WTC11 (cell line): Measurements from ENCODE around the gene GPR37. TPM values are rescaled to one million over a fixed set of nuclear protein-coding genes. Genes with fewer than 3 reads are reported as not detected.

ENCODE experiments used
- ATAC-seq: fragments of 200-7000 bp; cut with Tn5 transposase; 2 replicates; pipeline ENCODE4 v1.10.0; 2021; ENCODE audit warnings: mild to moderate bottlenecking, moderate library complexity
- CTCF ChIA-PET: fragments of 300-600 bp; sonication (Branson Sonifier 250); formaldehyde crosslinking; loops from one replicate; lab custom pipeline; 2021; ENCODE audit warnings: antibody characterized with exemption; lab: Charles Lee
- POLR2A ChIA-PET: fragments of 350-600 bp; sonication (Branson Sonifier 250); formaldehyde crosslinking; loops from one replicate; lab custom pipeline; 2021; ENCODE audit warnings: antibody characterized with exemption; lab: Charles Lee
- DNase-seq: peaks from one replicate; pipeline ENCODE4 v3.0.0; 2021; ENCODE audit warnings: low spot score
- H3K27ac Mint-ChIP-seq: 2 replicates; pipeline ENCODE4 v1.8.0; 2021; ENCODE audit warnings: mixed read lengths
- H3K27me3 Mint-ChIP-seq: 2 replicates; pipeline ENCODE4 v1.8.0; 2021; ENCODE audit warnings: low read depth, mild to moderate bottlenecking, moderate library complexity, mixed read lengths
- H3K36me3 Mint-ChIP-seq: 2 replicates; pipeline ENCODE4 v1.8.0; 2021; ENCODE audit warnings: mixed read lengths
- H3K4me1 Mint-ChIP-seq: 2 replicates; pipeline ENCODE4 v1.8.0; 2022; ENCODE audit warnings: mixed read lengths
- H3K4me3 Mint-ChIP-seq: 2 replicates; pipeline ENCODE4 v1.8.0; 2021; ENCODE audit warnings: mild to moderate bottlenecking, moderate library complexity, mixed read lengths
- H3K9me3 Mint-ChIP-seq: 2 replicates; pipeline ENCODE4 v1.8.0; 2021; ENCODE audit warnings: mixed read lengths
- AR ChIP-seq: fragments of 250-450 bp; sonication (Bioruptor Pico); IDR thresholded peaks from 2 replicates; pipeline ENCODE4 v1.9.0; 2021; ENCODE audit warnings: mild to moderate bottlenecking
- CDX4 ChIP-seq: fragments of 250-450 bp; sonication (Bioruptor Pico); IDR thresholded peaks from 2 replicates; pipeline ENCODE4 v1.9.0; 2021; ENCODE audit warnings: moderate library complexity, mild to moderate bottlenecking, inconsistent platforms, borderline replicate concordance
- CREM ChIP-seq: sonication (generic); formaldehyde crosslinking; IDR thresholded peaks from 2 replicates; pipeline ENCODE4 v1.8.1; 2022; ENCODE audit warnings: mild to moderate bottlenecking, missing genetic modification reagents, moderate library complexity
- EMX1 ChIP-seq: fragments of 250-450 bp; sonication (Bioruptor Pico); IDR thresholded peaks from 2 replicates; pipeline ENCODE4 v1.8.0; 2021; ENCODE audit warnings: mild to moderate bottlenecking
- GTF2I ChIP-seq: fragments of 250-450 bp; sonication (Bioruptor Pico); conservative IDR thresholded peaks from 2 replicates; pipeline ENCODE4 v1.4.0; 2021; ENCODE audit warnings: mild to moderate bottlenecking
- HMGA2 ChIP-seq: fragments of 250-450 bp; sonication (Bioruptor Pico); IDR thresholded peaks from 2 replicates; pipeline ENCODE4 v1.4.0; 2021; ENCODE audit warnings: mild to moderate bottlenecking, moderate library complexity
- IRF2 ChIP-seq: sonication (generic); formaldehyde crosslinking; IDR thresholded peaks from 2 replicates; pipeline ENCODE4 v1.8.0; 2022; ENCODE audit warnings: low read depth, missing genetic modification reagents, borderline replicate concordance
- JUN ChIP-seq: sonication (generic); formaldehyde crosslinking; IDR thresholded peaks from 2 replicates; pipeline ENCODE4 v1.8.0; 2023; ENCODE audit warnings: mild to moderate bottlenecking, missing genetic modification reagents
- KAT7 ChIP-seq: sonication (generic); formaldehyde crosslinking; IDR thresholded peaks from 2 replicates; pipeline ENCODE4 v1.8.1; 2023; ENCODE audit warnings: missing genetic modification reagents, mild to moderate bottlenecking, borderline replicate concordance
- NFE2L1 ChIP-seq: sonication (generic); formaldehyde crosslinking; IDR thresholded peaks from 2 replicates; pipeline ENCODE4 v1.8.1; 2023; ENCODE audit warnings: missing genetic modification reagents
- NR2C2 ChIP-seq: sonication (generic); formaldehyde crosslinking; IDR thresholded peaks from 2 replicates; pipeline ENCODE4 v1.8.0; 2022; ENCODE audit warnings: mild to moderate bottlenecking, missing genetic modification reagents
- NR3C1 ChIP-seq: sonication (generic); formaldehyde crosslinking; conservative IDR thresholded peaks from 2 replicates; pipeline ENCODE4 v1.8.1; 2023; ENCODE audit warnings: low read depth, mild to moderate bottlenecking, missing genetic modification reagents
- OVOL2 ChIP-seq: fragments of 250-450 bp; sonication (Bioruptor Pico); IDR thresholded peaks from 2 replicates; pipeline ENCODE4 v1.9.0; 2021; ENCODE audit warnings: mild to moderate bottlenecking, borderline replicate concordance
- SMAD4 ChIP-seq: sonication (generic); formaldehyde crosslinking; IDR thresholded peaks from 2 replicates; pipeline ENCODE4 v1.8.0; 2022; ENCODE audit warnings: mild to moderate bottlenecking, missing genetic modification reagents
- SP1 ChIP-seq: sonication (generic); formaldehyde crosslinking; conservative IDR thresholded peaks from 2 replicates; pipeline ENCODE4 v1.8.1; 2022; ENCODE audit warnings: missing genetic modification reagents
- TCF7 ChIP-seq: sonication (generic); formaldehyde crosslinking; IDR thresholded peaks from 2 replicates; pipeline ENCODE4 v1.8.0; 2022; ENCODE audit warnings: mild to moderate bottlenecking, low read depth, missing genetic modification reagents, moderate library complexity
- TEAD1 ChIP-seq: sonication (generic); formaldehyde crosslinking; IDR thresholded peaks from 2 replicates; pipeline ENCODE4 v1.8.0; 2022; ENCODE audit warnings: mild to moderate bottlenecking, missing genetic modification reagents
- ZBTB21 ChIP-seq: sonication (generic); formaldehyde crosslinking; IDR thresholded peaks from 2 replicates; pipeline ENCODE4 v1.8.1; 2023; ENCODE audit warnings: mild to moderate bottlenecking, missing genetic modification reagents, borderline replicate concordance
- ZNF219 ChIP-seq: sonication (generic); formaldehyde crosslinking; IDR thresholded peaks from 2 replicates; pipeline ENCODE4 v1.8.0; 2023; ENCODE audit warnings: missing genetic modification reagents, mild to moderate bottlenecking, borderline replicate concordance
- ZNF232 ChIP-seq: sonication (generic); formaldehyde crosslinking; IDR thresholded peaks from 2 replicates; pipeline ENCODE4 v1.8.0; 2022; ENCODE audit warnings: mild to moderate bottlenecking, missing genetic modification reagents
- ZNF317 ChIP-seq: sonication (generic); formaldehyde crosslinking; IDR thresholded peaks from 2 replicates; pipeline ENCODE4 v1.8.1; 2023; ENCODE audit warnings: low read depth, mild to moderate bottlenecking, moderate library complexity, missing genetic modification reagents, borderline replicate concordance
- total RNA-seq: library from RNA; stranded (reverse); gene quantifications from 3 replicates; pipeline ENCODE4 v1.2.3, GENCODE V29; 2021
- TF ChIP-seq, protein P1 (sequence below): sonication (generic); formaldehyde crosslinking; IDR thresholded peaks from 2 replicates; pipeline ENCODE4 v1.8.0; 2022; ENCODE audit warnings: mild to moderate bottlenecking, missing genetic modification reagents
- TF ChIP-seq, protein P2 (sequence below): sonication (generic); formaldehyde crosslinking; IDR thresholded peaks from 2 replicates; pipeline ENCODE4 v1.8.1; 2023; ENCODE audit warnings: mild to moderate bottlenecking, moderate library complexity, missing genetic modification reagents

Gene GPR37
- total RNA-seq, 1 experiment from 2014 or later: 20.4 TPM

GRCh38 chr7:124792002-124792401, 26.4 kb upstream of the GPR37 start:
- no peak for ATAC-seq
- H3K36me3 Mint-ChIP-seq: no peaks in the 10 kb centered on the region
- no peak overlapping the region for H3K27ac Mint-ChIP-seq
- TF ChIP-seq NR3C1 (CRISPR knock-in tag): no peak
- no peak for TF ChIP-seq JUN (CRISPR knock-in tag)
- no peak for TF ChIP-seq NFE2L1 (CRISPR knock-in tag)
- TF ChIP-seq GTF2I (CRISPR knock-in tag): no peak
- TF ChIP-seq, protein P1, sequence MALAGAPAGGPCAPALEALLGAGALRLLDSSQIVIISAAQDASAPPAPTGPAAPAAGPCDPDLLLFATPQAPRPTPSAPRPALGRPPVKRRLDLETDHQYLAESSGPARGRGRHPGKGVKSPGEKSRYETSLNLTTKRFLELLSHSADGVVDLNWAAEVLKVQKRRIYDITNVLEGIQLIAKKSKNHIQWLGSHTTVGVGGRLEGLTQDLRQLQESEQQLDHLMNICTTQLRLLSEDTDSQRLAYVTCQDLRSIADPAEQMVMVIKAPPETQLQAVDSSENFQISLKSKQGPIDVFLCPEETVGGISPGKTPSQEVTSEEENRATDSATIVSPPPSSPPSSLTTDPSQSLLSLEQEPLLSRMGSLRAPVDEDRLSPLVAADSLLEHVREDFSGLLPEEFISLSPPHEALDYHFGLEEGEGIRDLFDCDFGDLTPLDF (CRISPR knock-in tag): no peak
- no peak for TF ChIP-seq CREM
- TF ChIP-seq ZBTB21 (CRISPR knock-in tag): no peak
- TF ChIP-seq AR: no peak
- DNase-seq: no peak
- no peaks in the 10 kb centered on the region for H3K27me3 Mint-ChIP-seq
- peaks cover 11% of the 10 kb centered on the region; the same call in 1 of the 2 replicates for H3K9me3 Mint-ChIP-seq
- no peak overlapping the region for H3K4me3 Mint-ChIP-seq
- ChIA-PET CTCF (no interaction called here), POLR2A (no interaction called here)
- peaks cover 13% of the 10 kb centered on the region for H3K4me1 Mint-ChIP-seq

- no peak for DNase-seq
- CTCF ChIA-PET: interaction anchor here (0.5 kb wide), 1 partner anchor 9 kb away, joined by 3 read pairs; no protein-coding TSS in a partner anchor
- no peak overlapping the region for H3K27ac Mint-ChIP-seq
- H3K4me1 Mint-ChIP-seq: peaks cover 13% of the 10 kb centered on the region
- POLR2A ChIA-PET: no interaction called here
- peaks cover 10% of the 10 kb centered on the region; the same call in 1 of the 2 replicates for H3K9me3 Mint-ChIP-seq
- H3K4me3 Mint-ChIP-seq: no peak overlapping the region
- TF ChIP-seq TCF7 (CRISPR knock-in tag) (no peak), ZNF232 (CRISPR knock-in tag) (no peak), ZNF317 (CRISPR knock-in tag) (no peak), TEAD1 (CRISPR knock-in tag) (no peak), ZNF219 (CRISPR knock-in tag) (no peak)
- TF ChIP-seq, protein P2, sequence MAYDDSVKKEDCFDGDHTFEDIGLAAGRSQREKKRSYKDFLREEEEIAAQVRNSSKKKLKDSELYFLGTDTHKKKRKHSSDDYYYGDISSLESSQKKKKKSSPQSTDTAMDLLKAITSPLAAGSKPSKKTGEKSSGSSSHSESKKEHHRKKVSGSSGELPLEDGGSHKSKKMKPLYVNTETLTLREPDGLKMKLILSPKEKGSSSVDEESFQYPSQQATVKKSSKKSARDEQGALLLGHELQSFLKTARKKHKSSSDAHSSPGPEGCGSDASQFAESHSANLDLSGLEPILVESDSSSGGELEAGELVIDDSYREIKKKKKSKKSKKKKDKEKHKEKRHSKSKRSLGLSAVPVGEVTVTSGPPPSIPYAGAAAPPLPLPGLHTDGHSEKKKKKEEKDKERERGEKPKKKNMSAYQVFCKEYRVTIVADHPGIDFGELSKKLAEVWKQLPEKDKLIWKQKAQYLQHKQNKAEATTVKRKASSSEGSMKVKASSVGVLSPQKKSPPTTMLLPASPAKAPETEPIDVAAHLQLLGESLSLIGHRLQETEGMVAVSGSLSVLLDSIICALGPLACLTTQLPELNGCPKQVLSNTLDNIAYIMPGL: no peak
- TF ChIP-seq, all 79 proteins: peak for 0
- Mint-ChIP-seq H3K36me3 (no peaks in the 10 kb centered on the region), H3K27me3 (no peaks in the 10 kb centered on the region)
- ATAC-seq: no peak
Measured at GRCh38 chr7:124791426-124791825, 25.8 kb upstream of the GPR37 start.

DNA sequence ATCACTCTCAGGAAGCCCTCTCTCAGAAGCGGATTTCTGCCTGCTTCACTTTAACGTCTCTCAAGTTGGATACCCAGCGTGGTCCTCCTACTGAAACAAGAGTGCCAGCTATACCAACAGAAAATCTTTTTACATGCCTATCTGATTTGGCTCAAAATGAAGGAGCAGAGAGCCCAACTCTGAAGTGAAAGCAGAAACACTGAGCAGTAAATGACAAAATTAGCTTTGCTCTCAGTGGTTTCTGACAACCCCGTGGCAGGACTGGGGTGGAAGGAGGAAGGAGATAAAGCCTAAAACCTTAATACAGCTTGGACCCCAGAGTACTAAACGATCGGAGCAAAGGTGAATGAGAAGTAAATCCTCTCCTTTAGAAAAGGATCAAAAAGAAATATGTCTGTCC, 25.1 kb upstream of the GPR37 start:
- Mint-ChIP-seq H3K4me3 (no peak overlapping the region), H3K4me1 (peaks cover 13% of the 10 kb centered on the region), H3K27me3 (no peaks in the 10 kb centered on the region), H3K27ac (no peak overlapping the region), H3K9me3 (peaks cover 2% of the 10 kb centered on the region; the same call in 1 of the 2 replicates), H3K36me3 (no peaks in the 10 kb centered on the region)
- DNase-seq (no peak), ATAC-seq (no peak)
- POLR2A ChIA-PET: no interaction called here
- CTCF ChIA-PET: no interaction called here
- no peak for TF ChIP-seq SP1 (CRISPR knock-in tag)
- no peak for TF ChIP-seq NFE2L1 (CRISPR knock-in tag)
- no peak for TF ChIP-seq HMGA2 (CRISPR knock-in tag)
- no peak for TF ChIP-seq KAT7
- no peak for TF ChIP-seq NR2C2 (CRISPR knock-in tag)
- TF ChIP-seq, protein P2: no peak
- TF ChIP-seq OVOL2 (CRISPR knock-in tag): no peak
- TF ChIP-seq EMX1 (CRISPR knock-in tag): no peak
- TF ChIP-seq, protein P1 (CRISPR knock-in tag): no peak
- no peak for TF ChIP-seq NR3C1 (CRISPR knock-in tag)
- no peak for TF ChIP-seq IRF2
- no peak for TF ChIP-seq CDX4 (CRISPR knock-in tag)
- no peak for TF ChIP-seq SMAD4 (CRISPR knock-in tag)
